Measurements from ENCODE around the gene SMG6.

SMG6 gene

DNA sequence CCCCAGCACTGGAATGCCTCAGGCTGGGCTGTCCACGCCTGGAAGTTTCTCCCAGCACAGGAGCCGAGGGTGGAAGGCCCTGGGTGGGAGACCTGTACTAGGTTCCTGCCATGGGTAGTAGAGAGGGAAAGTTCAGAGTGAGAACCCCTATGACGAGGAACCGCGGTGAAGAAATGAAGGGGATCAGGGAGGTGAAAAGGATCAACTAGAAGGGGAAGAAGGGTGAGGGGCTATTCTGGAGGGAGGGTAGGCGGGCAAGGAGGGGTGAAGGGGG, 243.3 kb downstream of the SMG6 start:
- DNase-seq (ENCODE audit: low read depth), result no peak

- DNase-seq (ENCODE audit: low read depth), result no peak
Observed at GRCh38 chr17:2059547-2060384, 243.8 kb downstream of the SMG6 start.

DNA sequence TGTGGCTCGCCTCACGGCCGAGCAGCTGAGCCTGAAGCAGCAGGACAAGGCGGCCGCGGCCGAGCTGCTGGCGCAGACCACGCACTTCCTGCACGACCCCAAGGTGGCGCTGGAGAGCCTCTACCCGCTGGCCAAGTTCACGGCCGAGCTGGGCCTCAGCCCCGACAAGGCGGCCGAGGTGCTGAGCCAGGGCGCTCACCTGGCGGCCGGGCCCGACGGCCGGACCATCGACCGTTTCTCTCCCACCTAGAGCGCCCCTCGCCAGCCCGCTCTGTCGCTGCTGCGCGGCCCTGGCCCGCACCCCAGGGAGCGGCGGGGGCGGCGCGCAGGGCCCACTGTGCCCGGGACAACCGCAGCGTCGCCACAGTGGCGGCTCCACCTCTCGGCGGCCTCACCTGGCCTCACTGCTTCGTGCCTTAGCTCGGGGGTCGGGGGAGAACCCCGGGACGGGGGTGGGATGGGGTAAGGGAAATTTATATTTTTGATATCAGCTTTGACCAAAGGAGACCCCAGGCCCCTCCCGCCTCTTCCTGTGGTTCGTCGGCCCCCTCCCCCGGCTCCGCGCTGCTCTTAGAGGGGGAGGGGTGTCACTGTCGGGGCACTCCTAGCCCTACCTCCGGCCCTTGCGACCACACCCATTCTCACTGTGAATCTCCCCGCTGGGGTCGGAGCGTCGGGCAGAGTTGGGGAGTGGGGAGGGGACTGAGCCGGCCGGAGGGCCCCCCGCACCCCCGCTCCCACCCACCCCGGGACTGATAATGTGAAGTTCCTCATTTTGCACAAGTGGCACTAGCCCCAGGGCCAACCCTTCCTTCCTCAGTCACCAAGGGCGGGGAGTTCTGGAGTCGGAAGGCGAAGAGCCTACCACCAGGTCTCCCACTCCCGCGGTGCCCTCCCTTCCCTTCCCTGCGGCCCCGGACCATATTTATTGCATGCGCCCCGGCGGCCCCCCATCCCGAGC, 244.7 kb downstream of the SMG6 start:
- DNase-seq (ENCODE audit: low read depth), result no peak

DNA sequence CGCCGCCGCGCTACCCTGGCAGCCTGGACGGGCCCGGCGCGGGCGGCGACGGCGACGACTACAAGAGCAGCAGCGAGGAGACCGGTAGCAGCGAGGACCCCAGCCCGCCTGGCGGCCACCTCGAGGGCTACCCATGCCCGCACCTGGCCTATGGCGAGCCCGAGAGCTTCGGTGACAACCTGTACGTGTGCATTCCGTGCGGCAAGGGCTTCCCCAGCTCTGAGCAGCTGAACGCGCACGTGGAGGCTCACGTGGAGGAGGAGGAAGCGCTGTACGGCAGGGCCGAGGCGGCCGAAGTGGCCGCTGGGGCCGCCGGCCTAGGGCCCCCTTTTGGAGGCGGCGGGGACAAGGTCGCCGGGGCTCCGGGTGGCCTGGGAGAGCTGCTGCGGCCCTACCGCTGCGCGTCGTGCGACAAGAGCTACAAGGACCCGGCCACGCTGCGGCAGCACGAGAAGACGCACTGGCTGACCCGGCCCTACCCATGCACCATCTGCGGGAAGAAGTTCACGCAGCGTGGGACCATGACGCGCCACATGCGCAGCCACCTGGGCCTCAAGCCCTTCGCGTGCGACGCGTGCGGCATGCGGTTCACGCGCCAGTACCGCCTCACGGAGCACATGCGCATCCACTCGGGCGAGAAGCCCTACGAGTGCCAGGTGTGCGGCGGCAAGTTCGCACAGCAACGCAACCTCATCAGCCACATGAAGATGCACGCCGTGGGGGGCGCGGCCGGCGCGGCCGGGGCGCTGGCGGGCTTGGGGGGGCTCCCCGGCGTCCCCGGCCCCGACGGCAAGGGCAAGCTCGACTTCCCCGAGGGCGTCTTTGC, 245.6 kb downstream of the SMG6 start:
- DNase-seq (ENCODE audit: low read depth), result no peak

DNA sequence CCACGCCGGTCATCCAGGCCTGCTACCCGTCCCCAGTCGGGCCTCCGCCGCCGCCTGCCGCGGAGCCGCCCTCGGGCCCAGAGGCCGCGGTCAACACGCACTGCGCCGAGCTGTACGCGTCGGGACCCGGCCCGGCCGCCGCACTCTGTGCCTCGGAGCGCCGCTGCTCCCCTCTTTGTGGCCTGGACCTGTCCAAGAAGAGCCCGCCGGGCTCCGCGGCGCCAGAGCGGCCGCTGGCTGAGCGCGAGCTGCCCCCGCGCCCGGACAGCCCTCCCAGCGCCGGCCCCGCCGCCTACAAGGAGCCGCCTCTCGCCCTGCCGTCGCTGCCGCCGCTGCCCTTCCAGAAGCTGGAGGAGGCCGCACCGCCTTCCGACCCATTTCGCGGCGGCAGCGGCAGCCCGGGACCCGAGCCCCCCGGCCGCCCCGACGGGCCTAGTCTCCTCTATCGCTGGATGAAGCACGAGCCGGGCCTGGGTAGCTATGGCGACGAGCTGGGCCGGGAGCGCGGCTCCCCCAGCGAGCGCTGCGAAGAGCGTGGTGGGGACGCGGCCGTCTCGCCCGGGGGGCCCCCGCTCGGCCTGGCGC, 246.3 kb downstream of the SMG6 start:
- no peak for DNase-seq (ENCODE audit: low read depth)

DNA sequence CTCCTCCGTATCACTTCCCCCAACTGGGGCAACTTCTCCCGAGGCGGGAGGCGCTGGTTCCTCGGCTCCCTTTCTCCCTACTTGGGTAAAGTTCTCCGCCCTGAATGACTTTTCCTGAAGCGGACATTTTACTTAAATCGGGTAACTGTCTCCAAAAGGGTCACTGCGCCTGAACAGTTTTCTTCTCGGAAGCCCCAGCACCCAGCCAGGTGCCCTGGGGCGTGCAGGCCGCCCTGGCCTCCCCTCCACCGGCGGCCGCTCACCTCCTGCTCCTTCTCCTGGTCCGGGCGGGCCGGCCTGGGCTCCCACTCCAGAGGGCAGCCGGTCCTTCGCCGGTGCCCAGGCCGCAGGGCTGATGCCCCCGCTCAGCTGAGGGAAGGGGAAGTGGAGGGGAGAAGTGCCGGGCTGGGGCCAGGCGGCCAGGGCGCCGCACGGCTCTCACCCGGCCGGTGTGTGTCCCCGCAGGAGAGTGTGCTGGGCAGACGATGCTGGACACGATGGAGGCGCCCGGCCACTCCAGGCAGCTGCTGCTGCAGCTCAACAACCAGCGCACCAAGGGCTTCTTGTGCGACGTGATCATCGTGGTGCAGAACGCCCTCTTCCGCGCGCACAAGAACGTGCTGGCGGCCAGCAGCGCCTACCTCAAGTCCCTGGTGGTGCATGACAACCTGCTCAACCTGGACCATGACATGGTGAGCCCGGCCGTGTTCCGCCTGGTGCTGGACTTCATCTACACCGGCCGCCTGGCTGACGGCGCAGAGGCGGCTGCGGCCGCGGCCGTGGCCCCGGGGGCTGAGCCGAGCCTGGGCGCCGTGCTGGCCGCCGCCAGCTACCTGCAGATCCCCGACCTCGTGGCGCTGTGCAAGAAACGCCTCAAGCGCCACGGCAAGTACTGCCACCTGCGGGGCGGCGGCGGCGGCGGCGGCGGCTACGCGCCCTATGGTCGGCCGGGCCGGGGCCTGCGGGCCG, 247.1 kb downstream of the SMG6 start:
- no peak for DNase-seq (ENCODE audit: low read depth)

- DNase-seq (ENCODE audit: low read depth), result no peak
Observed at GRCh38 chr17:2055292-2056205, 248.0 kb downstream of the SMG6 start.

DNA sequence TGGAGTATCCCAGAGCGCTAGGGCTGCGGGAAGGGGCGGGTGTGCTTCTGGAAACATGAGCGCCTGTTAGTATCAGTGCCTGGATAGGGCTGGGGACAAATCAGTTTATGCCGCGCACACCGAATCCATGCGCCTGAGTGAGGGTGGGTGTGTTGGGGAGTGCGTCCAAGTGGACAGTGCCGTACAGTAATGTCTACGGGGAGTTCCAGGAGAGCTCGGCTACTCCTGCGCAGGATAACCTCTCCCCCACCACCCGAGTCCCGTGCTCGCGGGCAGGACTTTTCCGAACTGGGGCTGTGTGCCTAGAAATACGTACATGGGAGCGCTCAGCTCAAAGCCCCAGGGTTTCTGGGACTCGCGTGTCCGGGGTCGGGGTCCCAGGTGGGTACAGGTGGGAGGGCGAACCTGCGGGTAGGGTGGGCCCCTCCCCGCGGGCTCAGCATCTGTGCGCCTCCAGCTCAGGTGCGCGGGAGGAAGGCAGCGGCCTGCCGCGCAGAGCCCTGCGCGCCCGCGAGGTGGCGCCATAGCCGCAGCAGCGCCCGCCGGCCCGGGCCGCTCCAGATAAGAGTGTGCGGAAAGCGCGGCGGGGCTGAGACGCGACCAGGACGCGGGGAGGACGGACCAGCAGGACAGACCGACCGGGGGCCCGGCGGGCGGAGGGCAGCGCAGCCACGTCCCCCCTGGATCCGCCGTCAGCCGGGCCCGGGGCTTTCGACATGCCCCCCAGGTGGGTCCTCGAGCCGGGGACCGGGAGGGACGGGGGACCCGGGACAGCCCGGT, 248.9 kb downstream of the SMG6 start, which contains the start of gene HIC1:
TSS of gene HIC1 (plus strand) at position 592 of the 780 bp plus-strand sequence. CDS start 1,588 bp downstream, outside the sequence.
- no peak for DNase-seq (ENCODE audit: low read depth)

DNA sequence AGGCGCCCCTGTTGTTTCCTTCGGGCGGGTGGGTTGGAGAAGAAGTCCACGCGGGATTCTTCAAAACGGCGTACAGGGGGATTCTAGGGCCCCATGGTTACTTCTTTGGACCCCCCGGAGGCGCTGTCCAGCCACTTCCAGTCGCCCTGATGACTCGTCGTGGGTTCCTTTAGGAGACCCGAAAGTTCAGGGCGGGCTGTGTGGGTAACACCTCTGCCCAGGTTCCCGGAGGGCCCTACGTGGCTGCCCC, 249.4 kb downstream of the SMG6 start:
- DNase-seq (ENCODE audit: low read depth), result no peak

- DNase-seq (ENCODE audit: low read depth), result no peak
Observed at GRCh38 chr17:2053380-2054261, 250.0 kb downstream of the SMG6 start.

DNA sequence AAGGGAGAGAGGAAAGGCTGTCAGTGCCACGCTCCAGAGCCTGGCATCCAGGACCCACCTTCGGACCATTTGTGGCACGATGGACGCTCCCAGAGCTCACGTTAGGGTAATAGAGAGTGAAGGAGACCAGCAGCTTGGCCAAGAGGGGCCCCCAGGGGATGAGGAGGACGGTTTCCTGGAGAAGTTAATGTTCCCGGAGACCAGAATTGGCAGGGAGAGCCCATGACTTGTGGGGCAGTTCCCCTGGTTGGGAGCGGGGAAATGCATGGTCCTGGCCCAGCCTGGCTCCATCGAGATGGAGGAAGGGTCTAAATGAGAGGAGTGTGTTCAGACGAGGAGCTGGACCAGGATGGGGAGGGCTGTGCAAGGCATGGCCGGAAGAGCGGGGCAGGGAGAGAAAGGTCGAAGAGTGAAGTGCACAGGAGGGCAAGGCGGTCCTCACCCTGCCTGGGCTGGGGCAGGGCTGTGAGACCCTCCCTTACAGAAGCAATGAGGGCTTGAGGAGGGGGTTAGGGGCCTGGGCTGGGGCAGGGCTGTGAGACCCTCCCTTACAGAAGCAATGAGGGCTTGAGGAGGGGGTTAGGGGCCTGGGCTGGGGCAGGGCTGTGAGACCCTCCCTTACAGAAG, 251.5 kb downstream of the SMG6 start:
- DNase-seq (ENCODE audit: low read depth), result no peak

DNA sequence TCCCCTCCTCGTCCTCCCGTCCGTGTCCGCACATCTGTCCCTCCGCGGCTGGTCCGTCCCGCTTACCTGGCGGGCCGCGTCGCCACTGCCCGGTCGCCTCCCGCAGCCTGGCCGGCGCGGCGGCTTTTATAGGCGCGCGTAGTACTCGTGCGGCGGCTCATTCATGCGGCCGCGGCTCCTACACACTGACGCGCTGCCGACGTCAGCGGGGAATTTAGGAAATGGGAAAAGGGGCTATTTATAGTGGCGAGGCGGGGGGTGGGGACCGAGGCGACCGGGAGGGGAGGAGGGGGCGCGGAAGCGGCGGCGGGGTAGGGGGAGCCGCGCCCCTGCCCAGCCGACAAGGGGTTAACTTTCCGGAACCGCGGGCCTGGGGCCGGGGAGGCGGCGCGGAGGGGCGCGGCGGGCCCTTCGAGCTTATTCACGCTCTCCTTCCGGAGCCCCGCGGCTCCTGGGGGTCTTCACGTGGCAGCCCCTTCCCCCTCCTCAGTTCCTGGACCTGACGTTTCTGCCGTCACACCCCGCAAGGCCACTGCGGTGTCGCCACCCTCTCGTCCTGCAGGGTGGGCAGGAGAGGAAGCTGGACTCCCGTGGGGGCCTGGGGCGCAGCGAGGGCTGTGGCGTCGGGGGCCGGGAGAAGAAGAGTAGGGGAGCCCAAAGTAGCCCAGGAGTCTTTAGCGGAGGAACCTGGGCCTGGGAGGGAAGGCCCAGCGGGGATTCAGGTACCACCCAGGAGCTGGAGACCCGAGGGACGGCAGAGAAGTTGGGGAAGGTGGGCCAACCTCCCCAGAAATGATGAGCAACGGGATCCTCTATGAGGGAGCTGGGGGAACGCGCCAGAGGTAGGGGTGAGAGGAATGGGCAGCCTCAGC, 252.3 kb downstream of the SMG6 start:
- no peak for DNase-seq (ENCODE audit: low read depth)

GRCh38 chr17:2050300-2051060, 253.1 kb downstream of the SMG6 start:
- DNase-seq (ENCODE audit: low read depth), result no peak

DNA sequence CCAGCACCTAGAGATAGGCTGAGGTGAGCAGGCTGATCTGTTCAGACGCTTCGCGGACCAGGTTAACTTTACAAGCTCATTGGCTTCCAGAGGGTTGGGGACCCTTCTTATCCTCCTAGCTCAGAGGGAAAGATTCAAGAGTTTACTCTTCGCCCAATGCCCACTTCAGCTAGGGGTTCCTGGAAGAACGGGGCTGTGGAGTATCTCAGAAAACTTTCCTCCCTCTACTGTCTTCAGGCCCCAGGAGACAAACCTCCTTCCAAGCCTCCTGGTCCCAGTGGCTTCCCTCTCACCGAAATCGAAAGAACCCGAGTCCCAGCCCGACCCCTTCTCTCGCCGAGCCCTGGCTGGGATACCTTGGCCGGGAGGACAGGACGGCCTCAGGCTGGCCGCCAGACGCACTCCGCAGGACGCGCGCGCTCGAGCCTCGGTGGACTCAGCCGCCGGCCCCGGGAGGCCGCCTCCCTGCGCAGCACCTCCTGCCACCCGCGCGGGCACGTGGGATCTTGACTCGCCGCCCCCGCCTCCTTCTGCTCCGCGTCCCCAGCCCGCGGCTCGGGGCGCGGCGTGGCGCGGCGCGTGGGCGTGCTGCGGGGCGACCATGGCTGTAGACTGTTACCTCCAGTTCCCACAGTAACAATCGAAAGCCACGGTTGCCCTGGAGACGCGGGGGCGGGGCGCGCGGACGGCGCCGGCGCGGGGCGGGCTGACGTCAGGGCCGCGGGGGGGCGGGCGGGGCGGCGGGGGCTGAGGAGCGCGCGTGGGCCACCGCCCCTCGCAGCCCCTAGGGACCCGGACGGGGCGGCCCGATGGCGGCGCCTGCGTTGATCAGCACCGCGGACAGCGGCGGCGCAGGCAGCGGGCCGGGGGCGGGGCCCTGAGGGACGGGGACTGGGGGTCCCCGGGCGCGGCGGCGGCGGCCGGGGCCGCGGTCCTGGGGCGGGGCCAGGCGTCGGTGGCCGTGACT, 254.0 kb downstream of the SMG6 start:
- DNase-seq (ENCODE audit: low read depth), result peak; percentile 67

DNA sequence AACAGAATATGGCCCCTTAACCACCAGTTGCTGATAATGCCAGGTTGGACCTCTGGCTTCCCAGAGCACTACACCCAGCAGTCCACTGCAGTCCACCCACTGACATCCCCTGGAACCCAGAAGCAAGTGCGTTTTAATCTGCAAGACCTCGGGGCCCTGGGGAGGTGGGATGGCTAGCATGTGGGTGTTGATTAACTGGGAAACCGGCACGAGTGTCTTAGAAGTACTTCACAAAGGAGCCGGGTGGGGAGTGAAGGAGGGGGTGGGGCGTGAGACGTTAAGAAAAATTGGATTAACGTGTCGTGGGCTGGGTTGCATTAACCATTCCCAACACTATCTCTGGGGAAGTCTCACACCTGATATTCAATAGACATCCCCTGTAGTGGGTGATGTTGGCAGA, 254.8 kb downstream of the SMG6 start:
- no peak for DNase-seq (ENCODE audit: low read depth)

Measured in stromal cell of bone marrow (primary cell).